D721Med (cell line): Measurements from ENCODE around the gene SDK1.

Source experiments
- DNase-seq: peaks from one replicate; pipeline ENCODE4 v3.0.0; 2011; ENCODE audit warnings: low spot score; ENCODE audit not compliant: insufficient read length
- FAIRE-seq: peaks from 2 replicates; lab custom pipeline; 2011; peaks lifted over from hg19 to GRCh38; lab: Jason Lieb, UNC
- CTCF ChIP-seq: IDR thresholded peaks from 2 replicates; pipeline ENCODE4 v1.5.1; 2012; ENCODE audit warnings: mild to moderate bottlenecking, control low read depth; ENCODE audit not compliant: insufficient read depth; ENCODE audit errors: missing control alignments

The SDK1 gene

DNA sequence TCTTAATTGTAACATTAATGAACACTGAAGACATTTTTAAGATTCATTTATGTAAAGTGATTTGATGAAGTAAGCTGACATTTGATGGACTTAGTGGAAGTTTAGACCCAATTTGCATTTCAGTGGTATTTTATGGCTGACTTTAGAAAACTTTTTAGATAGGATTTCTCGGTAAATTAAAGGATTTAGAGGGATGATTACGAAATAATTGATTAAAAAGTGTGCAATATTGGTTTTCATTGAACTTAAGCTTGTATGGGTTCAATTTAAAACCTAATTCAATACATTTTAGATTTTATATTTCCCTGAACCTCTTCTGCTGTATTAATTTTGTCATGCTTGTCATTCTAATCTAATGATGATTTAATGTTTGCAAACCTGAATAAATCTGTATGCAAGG, 135.1 kb downstream of the SDK1 start:
- no peak for FAIRE-seq
- TF ChIP-seq CTCF, result no peak
- no peak for DNase-seq

- TF ChIP-seq CTCF, result no peak
- FAIRE-seq, result no peak
- no peak for DNase-seq
Measured at GRCh38 chr7:3436746-3437145, 135.7 kb downstream of the SDK1 start.

DNA sequence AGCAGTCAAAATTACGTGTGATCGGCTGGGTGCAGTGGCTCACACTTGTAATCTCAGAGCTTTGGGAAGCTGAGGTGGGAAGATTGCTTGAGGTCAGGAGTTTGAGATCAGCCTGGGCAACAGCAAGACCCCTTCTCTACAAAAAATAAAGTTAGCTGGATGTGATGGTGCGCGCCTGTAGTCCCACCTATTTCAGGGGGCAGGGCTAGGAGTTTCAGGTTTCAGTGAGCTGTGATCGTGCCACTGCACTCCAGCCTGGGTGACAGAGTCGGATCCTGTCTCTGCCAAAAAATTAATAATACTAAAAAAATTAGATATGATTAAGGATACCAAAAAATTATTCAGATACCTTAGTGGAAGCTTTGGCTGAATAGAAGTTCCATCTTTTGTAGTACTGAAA, 136.4 kb downstream of the SDK1 start:
- DNase-seq, result no peak
- FAIRE-seq, result no peak
- no peak for TF ChIP-seq CTCF

DNA sequence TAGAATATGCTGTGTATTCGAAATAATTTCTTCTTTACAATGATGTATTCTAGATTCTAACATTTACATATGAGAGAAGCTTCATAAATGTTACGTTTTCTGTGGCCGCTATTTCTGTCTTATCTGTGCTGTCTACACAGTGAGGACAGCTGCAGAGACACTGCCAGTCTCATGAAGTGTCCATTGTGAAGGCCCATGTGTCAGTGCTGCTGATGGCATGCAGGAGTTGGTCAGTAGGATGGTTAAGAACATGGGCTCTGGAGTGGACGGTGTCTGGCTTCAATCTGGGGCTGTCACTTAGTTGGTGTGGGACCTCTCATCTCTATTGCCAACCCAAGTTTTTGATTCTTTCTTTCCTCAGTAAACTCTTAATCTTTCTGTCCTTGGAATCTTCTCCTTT, 137.3 kb downstream of the SDK1 start:
- FAIRE-seq, result no peak
- no peak for TF ChIP-seq CTCF
- no peak for DNase-seq

- DNase-seq (no peak), FAIRE-seq (no peak)
- no peak for TF ChIP-seq CTCF
Measured at GRCh38 chr7:3439333-3440030, 138.4 kb downstream of the SDK1 start.

DNA sequence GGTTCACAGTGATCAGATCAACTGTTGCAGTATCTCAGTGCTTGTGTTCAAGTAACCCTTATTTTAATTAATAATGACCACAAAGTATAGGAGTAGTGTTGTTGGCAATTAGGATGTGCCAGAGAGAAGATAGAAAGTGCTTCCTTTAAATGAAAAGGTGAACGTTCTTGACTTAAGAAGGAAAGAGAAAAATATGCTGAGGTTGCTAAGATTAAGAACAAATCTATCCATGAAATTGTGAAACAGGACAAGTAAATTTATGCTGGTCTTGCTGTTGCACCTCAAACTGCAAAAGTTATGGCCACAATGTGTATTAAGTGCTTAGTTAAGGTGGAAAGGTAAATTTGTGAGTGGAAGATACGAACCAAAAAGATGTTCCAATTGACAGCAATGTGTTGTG, 139.5 kb downstream of the SDK1 start:
- FAIRE-seq (no peak), DNase-seq (no peak)
- TF ChIP-seq CTCF, result no peak

GRCh38 chr7:3443716-3444115, 142.7 kb downstream of the SDK1 start:
- no peak for FAIRE-seq
- no peak for TF ChIP-seq CTCF

More at GRCh38 chr7:3443716-3444115, 142.7 kb downstream of the SDK1 start:
- DNase-seq, result no peak
